ENCODE results near the gene TERT. TPM values are rescaled to one million over a fixed set of nuclear protein-coding genes. Genes with fewer than 3 reads are reported as not detected.

TERT gene
- total and polyA plus RNA-seq, 4 donors, result 0.02 TPM; not detected in 3

DNA sequence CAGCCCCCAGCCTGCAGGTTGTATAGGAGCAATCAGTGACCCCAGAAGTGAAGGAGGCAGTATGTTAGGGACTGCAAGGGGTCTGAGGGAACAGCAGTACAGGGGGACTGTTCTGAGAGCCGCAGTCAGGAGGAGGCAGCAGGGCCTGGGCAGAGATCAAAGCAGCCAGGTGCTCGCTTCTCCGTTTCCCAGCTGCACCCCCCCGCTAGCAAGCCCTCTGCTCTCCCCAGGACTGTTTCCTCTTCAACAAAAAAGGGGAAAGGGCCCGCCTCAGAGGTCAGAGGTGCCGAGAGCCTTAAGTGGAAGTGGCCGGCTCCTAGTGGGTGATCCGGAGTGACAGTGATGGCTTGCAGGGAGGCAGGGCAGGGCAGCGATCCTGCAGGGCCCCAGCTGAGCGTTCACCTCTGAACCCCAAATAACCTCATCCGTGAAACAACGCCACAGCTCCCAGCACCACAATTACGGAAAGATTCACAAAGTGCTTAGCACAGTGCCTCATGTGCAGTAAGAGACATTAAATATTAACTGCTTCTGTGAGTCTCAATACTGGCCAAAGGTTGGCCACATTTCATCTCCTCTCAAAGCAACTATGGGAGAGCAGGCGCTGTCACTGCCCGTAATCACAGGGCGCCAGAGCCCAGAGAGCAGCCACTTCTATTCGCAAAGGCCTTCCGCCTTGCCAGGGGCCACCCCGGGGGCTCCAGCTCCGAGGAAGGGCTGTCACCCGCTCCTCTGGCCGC, 42.1 kb upstream of the TERT start:
- TF ChIP-seq, protein P1, sequence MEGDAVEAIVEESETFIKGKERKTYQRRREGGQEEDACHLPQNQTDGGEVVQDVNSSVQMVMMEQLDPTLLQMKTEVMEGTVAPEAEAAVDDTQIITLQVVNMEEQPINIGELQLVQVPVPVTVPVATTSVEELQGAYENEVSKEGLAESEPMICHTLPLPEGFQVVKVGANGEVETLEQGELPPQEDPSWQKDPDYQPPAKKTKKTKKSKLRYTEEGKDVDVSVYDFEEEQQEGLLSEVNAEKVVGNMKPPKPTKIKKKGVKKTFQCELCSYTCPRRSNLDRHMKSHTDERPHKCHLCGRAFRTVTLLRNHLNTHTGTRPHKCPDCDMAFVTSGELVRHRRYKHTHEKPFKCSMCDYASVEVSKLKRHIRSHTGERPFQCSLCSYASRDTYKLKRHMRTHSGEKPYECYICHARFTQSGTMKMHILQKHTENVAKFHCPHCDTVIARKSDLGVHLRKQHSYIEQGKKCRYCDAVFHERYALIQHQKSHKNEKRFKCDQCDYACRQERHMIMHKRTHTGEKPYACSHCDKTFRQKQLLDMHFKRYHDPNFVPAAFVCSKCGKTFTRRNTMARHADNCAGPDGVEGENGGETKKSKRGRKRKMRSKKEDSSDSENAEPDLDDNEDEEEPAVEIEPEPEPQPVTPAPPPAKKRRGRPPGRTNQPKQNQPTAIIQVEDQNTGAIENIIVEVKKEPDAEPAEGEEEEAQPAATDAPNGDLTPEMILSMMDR (IDR thresholded peaks at IDR 0.05; ENCODE audit: control extremely low read depth, extremely low read depth), result no peak
- no peaks in the 10 kb centered on the region for H3K27me3 ChIP-seq (ENCODE audit: control insufficient read depth in 3 of 3, insufficient read depth in 3 of 3, low read length in 2 of 3)
- no peak for ATAC-seq (ENCODE audit: insufficient read depth, low FRiP score)
- no peak for DNase-seq
- no peak overlapping the region for H3K9ac ChIP-seq (ENCODE audit: insufficient read depth in 1 of 2, low read length in 2 of 2)
- H3K4me3 ChIP-seq, result no peak overlapping the region
- 90 to 91% methylated on average over 22 of the region's 22 CpGs for WGBS, 2 donors
- no peaks in the 10 kb centered on the region for H3K9me3 ChIP-seq (ENCODE audit: control insufficient read depth in 4 of 4, insufficient read depth in 3 of 4, low read length in 3 of 4)
- H3K4me1 ChIP-seq (ENCODE audit: control insufficient read depth in 5 of 5, insufficient read depth in 5 of 5, low read length in 5 of 5), result no peaks in the 10 kb centered on the region
- peaks cover 31 to 76% (median 40%) of the 10 kb centered on the region in 4 donors for H3K36me3 ChIP-seq (ENCODE audit: control insufficient read depth in 4 of 4, insufficient read depth in 4 of 4, low read length in 4 of 4)
- no peak overlapping the region for H3K27ac ChIP-seq (ENCODE audit: low read depth in 1 of 2, low read length in 1 of 2)

DNA sequence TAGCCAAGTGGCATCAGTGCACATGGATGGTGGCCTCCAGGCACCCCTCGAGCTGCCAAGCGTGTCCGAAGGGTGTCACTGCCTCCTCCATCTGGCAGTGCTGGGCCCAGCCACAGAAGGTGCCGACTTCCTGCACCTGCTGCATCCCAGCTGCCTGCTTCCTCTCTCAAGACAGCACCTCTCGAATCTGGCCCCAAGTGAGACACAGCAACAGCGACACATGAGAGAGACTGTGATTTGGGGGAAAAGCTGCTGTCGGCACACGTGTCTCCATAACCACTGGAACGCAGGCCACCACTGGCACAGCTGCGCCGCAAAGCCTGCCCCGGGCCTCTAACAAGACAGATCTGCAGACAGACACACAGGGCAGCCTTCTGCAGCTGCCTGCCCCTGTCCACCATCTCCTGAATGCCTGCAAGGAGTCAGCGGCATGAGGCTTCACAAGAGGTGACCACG, 41.3 kb upstream of the TERT start:
- peaks cover 0 to 4% (median 0%) of the 10 kb centered on the region in 5 donors for H3K4me1 ChIP-seq (ENCODE audit: control insufficient read depth in 5 of 5, insufficient read depth in 5 of 5, low read length in 5 of 5)
- H3K9me3 ChIP-seq (ENCODE audit: control insufficient read depth in 4 of 4, insufficient read depth in 3 of 4, low read length in 3 of 4), result no peaks in the 10 kb centered on the region
- ATAC-seq (ENCODE audit: insufficient read depth, low FRiP score) (no peak), DNase-seq (no peak)
- H3K4me3 ChIP-seq, result no peak overlapping the region
- peaks cover 25 to 78% (median 42%) of the 10 kb centered on the region in 4 donors for H3K36me3 ChIP-seq (ENCODE audit: control insufficient read depth in 4 of 4, insufficient read depth in 4 of 4, low read length in 4 of 4)
- 94 to 97% methylated on average over 14 of the region's 14 CpGs for WGBS, 2 donors
- no peak overlapping the region for H3K27ac ChIP-seq (ENCODE audit: low read depth in 1 of 2, low read length in 1 of 2)
- no peaks in the 10 kb centered on the region for H3K27me3 ChIP-seq (ENCODE audit: control insufficient read depth in 3 of 3, insufficient read depth in 3 of 3, low read length in 2 of 3)
- TF ChIP-seq, protein P1 (IDR thresholded peaks at IDR 0.05; ENCODE audit: control extremely low read depth, extremely low read depth), result no peak
- H3K9ac ChIP-seq (ENCODE audit: insufficient read depth in 1 of 2, low read length in 2 of 2), result no peak overlapping the region

DNA sequence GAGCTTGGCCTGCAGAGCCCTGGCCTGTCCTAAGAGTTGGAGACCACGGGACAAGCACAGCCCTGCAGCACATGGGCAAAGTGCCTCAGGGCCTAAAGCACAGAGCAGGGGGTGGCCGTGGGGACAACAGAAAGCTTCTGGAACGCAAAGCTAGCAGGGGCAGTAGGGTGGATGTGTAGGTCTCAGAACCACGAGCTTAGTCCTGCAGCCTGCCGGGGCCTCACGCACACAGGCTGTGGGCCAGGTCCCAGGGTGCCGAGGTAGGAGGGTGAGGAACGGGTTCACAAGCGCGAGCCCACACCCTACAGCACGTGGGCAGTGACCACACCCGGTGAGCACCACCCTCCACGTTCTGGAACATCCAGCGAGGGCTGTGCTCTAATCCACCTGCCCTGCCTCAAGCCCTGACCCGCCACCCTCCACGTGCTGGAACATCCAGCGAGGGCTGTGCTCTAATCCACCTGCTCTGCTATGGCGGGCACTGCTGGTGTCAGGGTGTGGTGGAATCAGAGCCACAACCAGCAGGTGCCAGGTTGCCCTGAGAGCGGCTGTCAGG, 40.8 kb upstream of the TERT start:
- 91 to 96% methylated on average over 18 to 19 of the region's 19 CpGs for WGBS, 2 donors
- no peak overlapping the region for H3K4me3 ChIP-seq
- no peak overlapping the region for H3K9ac ChIP-seq (ENCODE audit: insufficient read depth in 1 of 2, low read length in 2 of 2)
- no peak overlapping the region for H3K27ac ChIP-seq (ENCODE audit: low read depth in 1 of 2, low read length in 1 of 2)
- peaks cover 0 to 7% (median 0%) of the 10 kb centered on the region in 5 donors for H3K4me1 ChIP-seq (ENCODE audit: control insufficient read depth in 5 of 5, insufficient read depth in 5 of 5, low read length in 5 of 5)
- ATAC-seq (ENCODE audit: insufficient read depth, low FRiP score) (no peak), DNase-seq (no peak)
- peaks cover 23 to 80% (median 45%) of the 10 kb centered on the region in 4 donors for H3K36me3 ChIP-seq (ENCODE audit: control insufficient read depth in 4 of 4, insufficient read depth in 4 of 4, low read length in 4 of 4)
- no peaks in the 10 kb centered on the region for H3K9me3 ChIP-seq (ENCODE audit: control insufficient read depth in 4 of 4, insufficient read depth in 3 of 4, low read length in 3 of 4)
- TF ChIP-seq, protein P1 (IDR thresholded peaks at IDR 0.05; ENCODE audit: control extremely low read depth, extremely low read depth), result no peak
- no peaks in the 10 kb centered on the region for H3K27me3 ChIP-seq (ENCODE audit: control insufficient read depth in 3 of 3, insufficient read depth in 3 of 3, low read length in 2 of 3)
